Lower leg skin (tissue), 3 donors: ENCODE measurements around the gene KLHL17.

Experiments
- POLR2A ChIP-seq, 2 donors: fragments of 450-650 bp; IDR thresholded peaks; one replicate each; pipeline ENCODE4 v1.6.1; 2016 to 2017; ENCODE audit warnings: antibody characterized with exemption in 2 of 2, mild to moderate bottlenecking in 1 of 2, moderate library complexity in 1 of 2
- TF ChIP-seq, protein P1 (sequence below), 3 donors: fragments of 450-650 bp; IDR thresholded peaks; one replicate each; pipeline ENCODE4 v1.5.1; 2016; ENCODE audit warnings: antibody characterized with exemption in 3 of 3, mild to moderate bottlenecking in 3 of 3, moderate library complexity in 2 of 3

DNA sequence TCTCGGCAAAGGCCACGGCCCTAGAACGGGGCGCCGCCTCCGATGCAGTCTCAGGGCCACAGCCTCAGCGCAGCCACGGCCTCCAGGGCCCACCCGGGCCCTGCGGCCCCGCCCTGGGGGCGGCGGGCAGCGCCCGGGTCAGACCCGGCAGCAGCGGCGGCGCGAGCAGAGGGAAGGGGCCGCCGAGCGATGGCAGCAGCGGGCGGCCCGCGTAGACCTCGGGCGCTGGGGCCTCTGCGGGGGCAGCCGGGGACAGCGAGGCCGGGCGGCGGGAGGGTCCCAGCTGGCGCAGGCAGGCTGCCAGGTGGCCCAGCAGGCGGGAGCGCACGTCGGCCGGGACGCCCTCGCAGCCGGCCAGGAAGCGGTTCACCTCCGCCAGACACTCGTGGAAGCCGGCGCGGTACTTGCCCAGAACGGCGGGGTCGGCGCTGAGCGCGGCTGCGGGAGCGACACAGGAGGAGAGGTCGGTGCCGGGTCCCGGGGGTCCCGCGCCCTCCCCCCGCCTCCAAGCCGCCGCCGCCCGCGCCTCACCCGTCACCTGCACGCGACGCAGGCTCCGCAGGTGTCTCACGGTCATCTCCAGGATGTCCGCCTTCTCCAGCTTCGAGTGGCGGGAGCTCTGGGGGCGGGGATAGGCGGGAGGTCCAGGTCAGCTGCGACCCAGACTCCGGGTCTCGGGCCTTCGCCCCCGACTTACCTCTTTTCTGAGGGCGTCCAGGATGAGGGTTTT, 38.8 kb downstream of the KLHL17 start:
- TF ChIP-seq, protein P1, sequence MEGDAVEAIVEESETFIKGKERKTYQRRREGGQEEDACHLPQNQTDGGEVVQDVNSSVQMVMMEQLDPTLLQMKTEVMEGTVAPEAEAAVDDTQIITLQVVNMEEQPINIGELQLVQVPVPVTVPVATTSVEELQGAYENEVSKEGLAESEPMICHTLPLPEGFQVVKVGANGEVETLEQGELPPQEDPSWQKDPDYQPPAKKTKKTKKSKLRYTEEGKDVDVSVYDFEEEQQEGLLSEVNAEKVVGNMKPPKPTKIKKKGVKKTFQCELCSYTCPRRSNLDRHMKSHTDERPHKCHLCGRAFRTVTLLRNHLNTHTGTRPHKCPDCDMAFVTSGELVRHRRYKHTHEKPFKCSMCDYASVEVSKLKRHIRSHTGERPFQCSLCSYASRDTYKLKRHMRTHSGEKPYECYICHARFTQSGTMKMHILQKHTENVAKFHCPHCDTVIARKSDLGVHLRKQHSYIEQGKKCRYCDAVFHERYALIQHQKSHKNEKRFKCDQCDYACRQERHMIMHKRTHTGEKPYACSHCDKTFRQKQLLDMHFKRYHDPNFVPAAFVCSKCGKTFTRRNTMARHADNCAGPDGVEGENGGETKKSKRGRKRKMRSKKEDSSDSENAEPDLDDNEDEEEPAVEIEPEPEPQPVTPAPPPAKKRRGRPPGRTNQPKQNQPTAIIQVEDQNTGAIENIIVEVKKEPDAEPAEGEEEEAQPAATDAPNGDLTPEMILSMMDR (IDR thresholded peaks at IDR 0.05), result no peak
- no peak for TF ChIP-seq POLR2A (IDR thresholded peaks at IDR 0.05)
